Colonic mucosa (tissue), 4 donors: ENCODE data around the gene GALNT16. TPM values are rescaled to one million over a fixed set of nuclear protein-coding genes. Genes with fewer than 3 reads are reported as not detected.
"Not testable (repeated sequence)": the region's sequence is repeated elsewhere in the genome, so short reads cannot be mapped to it uniquely, and the experiment has no call there.

Experiments used
- DNase-seq: peaks from one replicate; pipeline ENCODE4 v3.0.0-alpha.2; 2020
- H3K27ac ChIP-seq: fragments of 200-600 bp; one replicate; pipeline ENCODE4 v1.8.0; 2021
- H3K27me3 ChIP-seq: fragments of 200-600 bp; one replicate; pipeline ENCODE4 v1.8.0; 2021
- H3K36me3 ChIP-seq: fragments of 200-600 bp; one replicate; pipeline ENCODE4 v1.8.0; 2021
- H3K4me1 ChIP-seq: fragments of 200-600 bp; one replicate; pipeline ENCODE4 v1.8.0; 2021; ENCODE audit warnings: mild to moderate bottlenecking
- H3K4me3 ChIP-seq: fragments of 200-600 bp; one replicate; pipeline ENCODE4 v1.8.0; 2021
- H3K9ac ChIP-seq, 2 donors: one replicate each; pipeline ENCODE4 v1.7.0; 2013; ENCODE audit warnings: control low read depth in 2 of 2, low read depth in 2 of 2, low read length in 2 of 2
- H3K9me3 ChIP-seq: fragments of 200-600 bp; one replicate; pipeline ENCODE4 v1.8.0; 2021
- CTCF ChIP-seq: fragments of 200-600 bp; IDR thresholded peaks from one replicate; pipeline ENCODE4 v1.8.0; 2022; ENCODE audit warnings: antibody characterized with exemption, mild to moderate bottlenecking
- intact Hi-C: fragments of 100-400 bp; cut with DNase I; formaldehyde crosslinking; loops from one replicate; pipeline ENCODE4 v1.14.1; 2022
- total RNA-seq, 2 donors: library from RNA; stranded (reverse); fragmentation: NEBNext Ultra II Directional in 1 of 2; extraction: Animal tissue kit (Norgen Biotek cat#: 25700) in 1 of 2; gene quantifications; one replicate each; pipeline ENCODE4 v1.2.1, GENCODE V29; 2021
- donor health status: healthy.
- donor health status: DM: no; HTN: no; CAD: no.
- donor health status: DM: no; HTN: no; CAD: no.

The GALNT16 gene
- total RNA-seq, 2 donors from 2014 or later = 0.22 to 1.6 TPM

GRCh38 chr14:69275331-69275730, 15.4 kb downstream of the GALNT16 start:
- TF ChIP-seq CTCF = no peak
- no peak overlapping the region for H3K27ac ChIP-seq
- H3K36me3 ChIP-seq = no peaks in the 10 kb centered on the region
- no peaks in the 10 kb centered on the region for H3K27me3 ChIP-seq
- DNase-seq = no peak
- no peak overlapping the region for H3K9ac ChIP-seq
- no peaks in the 10 kb centered on the region for H3K4me1 ChIP-seq
- intact Hi-C loops = no loop called here
- H3K4me3 ChIP-seq = no peak overlapping the region
- H3K9me3 ChIP-seq = no peaks in the 10 kb centered on the region

DNA sequence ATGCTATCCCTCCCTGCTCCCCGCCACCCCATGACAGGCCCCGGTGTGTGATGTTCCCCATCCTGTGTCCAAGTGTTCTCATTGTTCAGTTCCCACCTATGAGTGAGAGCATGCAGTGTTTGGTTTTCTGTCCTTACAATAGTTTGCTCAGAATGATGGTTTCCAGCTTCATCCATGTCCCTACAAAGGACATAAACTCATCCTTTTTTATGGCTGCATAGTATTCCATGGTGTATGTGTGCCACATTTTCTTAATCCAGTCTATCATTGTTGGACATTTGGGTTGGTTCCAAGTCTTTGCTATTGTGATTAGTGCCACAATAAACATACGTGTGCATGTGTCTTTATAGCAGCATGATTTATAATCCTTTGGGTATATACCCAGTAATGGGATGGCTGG, 17.4 kb downstream of the GALNT16 start:
- H3K9me3 ChIP-seq, H3K4me1 ChIP-seq, H3K27ac ChIP-seq, H3K36me3 ChIP-seq, H3K27me3 ChIP-seq, DNase-seq, H3K4me3 ChIP-seq, H3K9ac ChIP-seq, intact Hi-C loops: not testable (repeated sequence)

DNA sequence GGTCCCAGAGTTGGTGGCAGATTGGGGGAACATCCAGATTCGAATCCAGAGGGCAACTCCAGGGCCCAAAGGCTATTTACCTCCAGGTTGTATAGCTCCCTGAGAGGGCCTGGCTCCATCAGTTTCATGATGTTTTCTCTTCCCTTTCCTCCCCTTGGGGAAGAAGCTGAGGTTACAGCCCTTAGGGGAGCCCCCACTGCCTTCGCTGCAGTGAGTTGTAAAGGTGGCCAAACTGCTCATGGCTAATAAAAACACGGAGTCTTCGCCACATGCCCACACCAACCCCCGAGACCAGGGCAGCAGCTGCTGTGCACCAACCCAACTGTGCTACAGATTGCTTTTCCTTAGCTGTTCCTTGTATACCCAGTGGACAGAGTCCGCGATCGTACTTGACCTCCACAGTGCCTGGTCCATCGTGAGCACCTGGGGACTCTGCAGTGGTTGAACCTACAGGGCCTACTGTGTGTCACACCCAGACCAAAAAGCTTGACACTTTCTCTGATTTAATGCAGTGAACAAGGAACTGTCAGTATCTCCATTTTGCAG, 20.9 kb downstream of the GALNT16 start:
- Histone ChIP-seq H3K27ac (no peak overlapping the region), H3K4me1 (no peaks in the 10 kb centered on the region), H3K27me3 (no peaks in the 10 kb centered on the region), H3K9me3 (no peaks in the 10 kb centered on the region), H3K9ac (no peak overlapping the region), H3K36me3 (no peaks in the 10 kb centered on the region), H3K4me3 (no peak overlapping the region)
- intact Hi-C loops = no loop called here
- no peak for TF ChIP-seq CTCF
- DNase-seq = no peak

- DNase-seq = no peak
These were observed 21.7 kb downstream of the GALNT16 start for GRCh38 chr14:69281450-69282169.

GRCh38 chr14:69282448-69282847, 22.5 kb downstream of the GALNT16 start:
- H3K9ac ChIP-seq = no peak overlapping the region
- TF ChIP-seq CTCF = no peak
- H3K36me3 ChIP-seq = no peaks in the 10 kb centered on the region
- H3K9me3 ChIP-seq = no peaks in the 10 kb centered on the region
- intact Hi-C loops = no loop called here
- H3K4me3 ChIP-seq = no peak overlapping the region
- no peaks in the 10 kb centered on the region for H3K4me1 ChIP-seq
- no peaks in the 10 kb centered on the region for H3K27me3 ChIP-seq
- no peak for DNase-seq
- no peak overlapping the region for H3K27ac ChIP-seq

More at GRCh38 chr14:69281450-69282169, 21.7 kb downstream of the GALNT16 start:
- no peaks in the 10 kb centered on the region for H3K36me3 ChIP-seq
- no peak overlapping the region for H3K27ac ChIP-seq
- H3K4me3 ChIP-seq = no peak overlapping the region
- H3K4me1 ChIP-seq = no peaks in the 10 kb centered on the region
- intact Hi-C loops = no loop called here
- H3K9me3 ChIP-seq = no peaks in the 10 kb centered on the region
- TF ChIP-seq CTCF = no peak
- H3K27me3 ChIP-seq = no peaks in the 10 kb centered on the region
- no peak overlapping the region for H3K9ac ChIP-seq

- TF ChIP-seq CTCF = no peak
These were observed 24.2 kb downstream of the GALNT16 start for GRCh38 chr14:69284170-69284569.

More at GRCh38 chr14:69284170-69284569, 24.2 kb downstream of the GALNT16 start:
- intact Hi-C loops = no loop called here
- Histone ChIP-seq H3K4me1 (no peaks in the 10 kb centered on the region), H3K27me3 (no peaks in the 10 kb centered on the region), H3K4me3 (no peak overlapping the region), H3K27ac (no peak overlapping the region), H3K9ac (no peak overlapping the region), H3K9me3 (no peaks in the 10 kb centered on the region), H3K36me3 (no peaks in the 10 kb centered on the region)
- DNase-seq = no peak
